ENCODE results near the gene HMGA1.
"Not testable (repeated sequence)": the region's sequence is repeated elsewhere in the genome, so short reads cannot be mapped to it uniquely, and the experiment has no call there.

Gene HMGA1

DNA sequence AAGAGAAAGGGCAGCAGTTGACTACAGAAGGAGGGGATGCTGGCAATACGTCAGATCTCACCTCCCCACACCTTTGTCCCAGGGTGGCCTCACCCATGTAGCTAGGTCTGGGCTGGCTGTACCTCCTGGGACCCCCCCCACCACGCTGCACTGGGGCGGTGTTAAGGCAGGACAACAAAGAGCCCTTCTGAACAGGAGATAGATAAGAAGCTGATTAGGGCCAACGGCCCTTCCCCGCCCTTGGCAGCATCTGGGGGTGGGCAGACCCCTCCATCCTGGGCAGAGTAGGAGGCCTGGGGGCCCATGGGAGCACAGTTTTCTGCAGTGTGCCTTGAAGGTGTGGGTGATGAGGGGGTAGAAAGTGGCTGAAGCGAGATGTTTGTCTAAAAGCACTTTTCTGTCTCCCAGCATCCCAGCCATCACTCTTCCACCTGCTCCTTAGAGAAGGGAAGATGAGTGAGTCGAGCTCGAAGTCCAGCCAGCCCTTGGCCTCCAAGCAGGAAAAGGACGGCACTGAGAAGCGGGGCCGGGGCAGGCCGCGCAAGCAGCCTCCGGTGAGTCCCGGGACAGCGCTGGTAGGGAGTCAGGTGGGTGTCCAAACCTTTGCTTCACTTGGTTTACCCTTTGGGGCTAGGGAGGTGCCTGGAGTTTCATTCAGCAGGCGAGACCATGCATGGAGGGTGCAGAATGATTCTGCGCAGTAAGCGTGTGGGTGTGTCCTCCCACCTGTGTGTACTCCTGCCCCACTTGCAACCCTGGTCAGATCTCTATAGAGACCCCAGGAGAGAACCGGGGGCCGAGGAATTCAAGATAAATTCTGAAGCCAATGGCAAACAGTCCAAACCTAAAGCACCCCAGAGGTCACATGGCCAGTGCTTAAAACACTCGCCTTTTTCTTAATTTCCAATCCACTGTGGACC, 3.9 kb downstream of the HMGA1 start:
- no peak for DNase-seq (ENCODE audit: low read depth)

DNA sequence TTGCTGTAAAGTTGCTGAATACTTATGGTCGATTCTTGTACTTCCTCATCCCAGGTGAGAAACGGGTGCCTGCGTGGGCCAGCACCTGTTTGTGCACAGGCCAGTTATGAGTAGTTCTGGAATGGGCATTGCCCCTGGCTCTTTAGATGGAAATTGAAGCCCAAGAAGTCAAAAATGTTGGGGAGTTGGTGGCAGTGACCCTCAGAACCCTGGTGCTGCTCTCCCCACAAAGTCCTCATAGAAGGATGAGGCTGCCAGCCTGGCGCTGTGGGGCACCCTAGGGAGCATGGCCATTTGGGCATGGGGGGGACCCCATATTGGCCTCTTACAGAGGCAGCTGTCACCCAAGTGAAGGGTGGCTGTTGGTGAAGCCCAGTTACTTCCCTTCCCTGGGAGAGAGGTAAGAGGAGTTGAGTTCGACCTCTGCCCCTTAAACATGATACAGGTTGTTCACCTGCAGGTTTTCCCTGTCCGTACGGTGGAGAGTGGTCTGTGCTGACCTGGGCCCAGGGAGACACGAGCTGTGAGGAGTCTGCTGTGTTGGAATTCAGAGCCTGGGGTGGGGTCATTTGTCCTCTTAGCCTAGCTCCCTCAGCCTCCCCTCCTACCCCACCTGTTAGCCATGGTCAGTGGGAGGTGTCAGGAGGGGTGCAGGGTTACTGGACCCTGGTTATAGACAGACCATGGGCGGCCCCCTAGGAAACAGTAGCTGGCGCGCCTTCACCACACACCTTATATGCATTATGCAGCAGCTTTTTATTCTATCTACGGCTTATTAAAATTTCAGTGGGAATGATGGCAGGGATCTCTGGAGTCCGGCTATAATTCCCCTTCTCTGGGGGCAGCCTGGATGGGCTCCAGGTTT, 4.9 kb downstream of the HMGA1 start:
- no peak for DNase-seq (ENCODE audit: low read depth)

DNA sequence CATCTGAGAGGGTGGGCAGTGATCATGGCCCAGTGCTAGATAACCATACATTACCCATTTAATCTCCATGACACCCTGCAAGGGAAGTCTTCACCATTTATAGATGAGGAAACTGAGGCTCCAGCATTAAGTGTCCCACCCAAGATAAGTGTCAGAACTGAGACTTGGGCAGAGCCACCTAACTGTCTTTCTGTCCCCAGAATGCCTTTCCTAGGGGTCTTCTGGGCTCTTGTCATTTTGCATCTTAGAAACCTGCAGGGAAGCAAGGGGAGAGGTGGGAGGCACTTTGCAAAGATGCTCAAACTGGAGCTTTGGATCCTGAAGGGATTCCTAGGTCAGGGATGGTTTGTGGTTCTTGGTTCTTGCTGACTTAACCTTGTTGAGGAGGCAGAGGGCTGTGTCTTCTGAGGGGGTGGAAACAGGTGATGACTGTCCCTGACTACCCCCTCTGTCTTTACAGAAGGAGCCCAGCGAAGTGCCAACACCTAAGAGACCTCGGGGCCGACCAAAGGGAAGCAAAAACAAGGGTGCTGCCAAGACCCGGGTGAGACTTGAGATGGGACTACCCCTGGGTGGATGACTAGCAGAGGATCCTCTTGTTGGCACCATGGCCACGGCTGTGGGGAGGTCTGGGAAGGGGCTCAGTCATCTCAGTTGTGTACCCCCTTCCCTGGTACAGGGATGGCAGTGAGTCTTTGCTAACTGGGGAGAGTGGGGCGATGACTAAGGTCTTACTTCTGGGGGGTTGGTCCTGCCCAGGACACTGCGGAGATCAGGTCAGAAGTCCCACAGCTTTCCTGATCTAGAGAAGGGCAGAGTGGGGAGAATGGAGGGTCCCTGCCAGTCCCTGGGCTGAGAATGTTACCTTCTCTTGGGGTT, 5.8 kb downstream of the HMGA1 start:
- DNase-seq (ENCODE audit: low read depth): no peak

DNA sequence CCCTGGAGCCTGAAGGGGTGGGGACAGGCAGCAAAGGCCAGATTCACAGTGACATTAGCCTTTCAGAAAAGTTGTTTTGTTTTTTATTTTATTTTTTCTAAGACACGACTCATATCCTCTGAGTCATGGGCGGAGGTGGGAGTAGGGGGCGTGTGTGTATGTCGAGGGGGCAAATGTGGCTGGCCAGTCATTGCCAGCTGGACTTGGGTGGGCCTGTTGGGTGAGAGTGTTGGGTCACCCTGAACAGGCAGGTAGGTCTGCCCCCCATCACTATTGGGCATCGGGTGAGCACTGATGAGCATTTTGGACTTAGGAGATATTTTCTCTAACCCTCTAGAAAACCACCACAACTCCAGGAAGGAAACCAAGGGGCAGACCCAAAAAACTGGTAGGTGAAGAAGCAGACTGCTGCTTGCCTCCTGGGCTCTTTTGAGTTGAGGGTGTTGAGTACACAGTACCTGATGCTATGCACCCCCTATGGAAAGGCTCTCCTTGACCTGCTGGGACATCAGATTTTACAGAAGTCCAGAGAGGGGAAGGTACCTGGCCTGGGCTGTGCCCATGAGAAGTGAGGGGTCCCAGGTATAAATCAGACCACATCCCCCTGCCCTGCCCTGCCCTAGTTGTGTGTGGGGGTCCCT, 6.6 kb downstream of the HMGA1 start:
- DNase-seq (ENCODE audit: low read depth): no peak

DNA sequence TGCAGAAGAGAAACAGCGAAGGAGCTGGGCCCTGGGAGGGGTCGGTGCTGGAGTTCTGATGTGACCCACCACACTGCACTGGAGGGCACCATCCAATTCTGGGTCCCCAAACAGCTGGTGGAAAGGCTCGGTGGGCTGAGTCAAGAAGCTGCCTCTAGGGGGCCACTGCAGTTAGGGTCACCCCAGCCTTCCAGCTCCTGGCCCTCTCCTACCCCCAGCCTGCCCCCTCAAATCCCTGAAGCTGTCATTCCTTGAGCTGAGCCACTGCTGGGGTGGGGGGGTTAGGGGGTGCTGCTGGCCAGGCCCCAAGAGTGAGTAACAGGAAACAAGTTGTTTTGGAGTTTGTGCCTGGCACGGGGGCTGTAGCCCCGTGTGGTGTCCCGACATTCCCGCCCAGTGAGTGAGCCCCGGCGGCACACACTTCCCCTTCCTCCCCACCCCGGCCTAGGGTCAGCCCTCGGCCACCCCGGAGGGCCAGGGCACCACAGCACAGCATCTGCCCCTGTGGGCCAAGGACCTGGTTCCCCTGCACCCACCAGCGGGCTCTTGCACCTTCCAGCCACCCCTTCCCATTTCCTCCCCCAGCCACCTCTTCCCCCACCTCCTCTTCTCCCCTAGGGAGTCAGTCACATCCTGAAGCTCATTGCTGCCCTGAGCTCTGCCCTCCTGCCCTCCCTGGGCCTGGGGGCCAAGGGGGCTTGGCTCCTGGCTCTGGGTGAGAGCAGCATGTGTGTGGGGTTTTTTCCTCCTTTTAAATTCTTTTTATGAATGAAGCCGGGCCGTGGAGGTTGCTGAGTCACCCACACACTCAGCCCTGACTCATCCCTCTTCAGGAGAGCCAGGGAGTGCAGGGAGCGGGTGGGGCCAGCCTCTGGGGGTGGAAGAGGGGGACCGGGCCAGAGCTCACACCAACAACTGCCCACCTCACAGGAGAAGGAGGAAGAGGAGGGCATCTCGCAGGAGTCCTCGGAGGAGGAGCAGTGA, 7.5 kb downstream of the HMGA1 start:
- no peak for DNase-seq (ENCODE audit: low read depth)

DNA sequence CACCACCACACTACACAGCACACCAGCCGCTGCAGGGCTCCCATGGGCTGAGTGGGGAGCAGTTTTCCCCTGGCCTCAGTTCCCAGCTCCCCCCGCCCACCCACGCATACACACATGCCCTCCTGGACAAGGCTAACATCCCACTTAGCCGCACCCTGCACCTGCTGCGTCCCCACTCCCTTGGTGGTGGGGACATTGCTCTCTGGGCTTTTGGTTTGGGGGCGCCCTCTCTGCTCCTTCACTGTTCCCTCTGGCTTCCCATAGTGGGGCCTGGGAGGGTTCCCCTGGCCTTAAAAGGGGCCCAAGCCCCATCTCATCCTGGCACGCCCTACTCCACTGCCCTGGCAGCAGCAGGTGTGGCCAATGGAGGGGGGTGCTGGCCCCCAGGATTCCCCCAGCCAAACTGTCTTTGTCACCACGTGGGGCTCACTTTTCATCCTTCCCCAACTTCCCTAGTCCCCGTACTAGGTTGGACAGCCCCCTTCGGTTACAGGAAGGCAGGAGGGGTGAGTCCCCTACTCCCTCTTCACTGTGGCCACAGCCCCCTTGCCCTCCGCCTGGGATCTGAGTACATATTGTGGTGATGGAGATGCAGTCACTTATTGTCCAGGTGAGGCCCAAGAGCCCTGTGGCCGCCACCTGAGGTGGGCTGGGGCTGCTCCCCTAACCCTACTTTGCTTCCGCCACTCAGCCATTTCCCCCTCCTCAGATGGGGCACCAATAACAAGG, 8.5 kb downstream of the HMGA1 start:
- not testable (repeated sequence) for DNase-seq (ENCODE audit: low read depth)

DNA sequence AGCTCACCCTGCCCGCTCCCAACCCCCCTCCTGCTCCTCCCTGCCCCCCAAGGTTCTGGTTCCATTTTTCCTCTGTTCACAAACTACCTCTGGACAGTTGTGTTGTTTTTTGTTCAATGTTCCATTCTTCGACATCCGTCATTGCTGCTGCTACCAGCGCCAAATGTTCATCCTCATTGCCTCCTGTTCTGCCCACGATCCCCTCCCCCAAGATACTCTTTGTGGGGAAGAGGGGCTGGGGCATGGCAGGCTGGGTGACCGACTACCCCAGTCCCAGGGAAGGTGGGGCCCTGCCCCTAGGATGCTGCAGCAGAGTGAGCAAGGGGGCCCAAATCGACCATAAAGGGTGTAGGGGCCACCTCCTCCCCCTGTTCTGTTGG, 9.1 kb downstream of the HMGA1 start:
- DNase-seq (ENCODE audit: low read depth): not testable (repeated sequence)

DNA sequence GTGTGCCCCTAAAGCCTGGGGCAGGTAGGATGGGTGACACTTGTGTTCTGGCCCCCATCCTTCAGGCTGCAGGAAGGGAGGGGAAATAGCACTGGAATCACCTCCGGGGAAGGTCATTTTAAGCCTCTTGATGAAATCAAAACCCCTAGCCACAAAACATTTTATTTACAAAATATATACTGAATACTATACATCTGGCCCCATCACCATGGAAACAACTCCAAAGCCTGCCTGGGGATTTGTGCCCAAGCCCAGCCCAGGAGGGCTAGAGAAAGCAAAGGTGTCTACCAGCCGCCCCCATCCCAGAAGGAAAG, 9.5 kb downstream of the HMGA1 start:
- DNase-seq (ENCODE audit: low read depth): no peak

DNA sequence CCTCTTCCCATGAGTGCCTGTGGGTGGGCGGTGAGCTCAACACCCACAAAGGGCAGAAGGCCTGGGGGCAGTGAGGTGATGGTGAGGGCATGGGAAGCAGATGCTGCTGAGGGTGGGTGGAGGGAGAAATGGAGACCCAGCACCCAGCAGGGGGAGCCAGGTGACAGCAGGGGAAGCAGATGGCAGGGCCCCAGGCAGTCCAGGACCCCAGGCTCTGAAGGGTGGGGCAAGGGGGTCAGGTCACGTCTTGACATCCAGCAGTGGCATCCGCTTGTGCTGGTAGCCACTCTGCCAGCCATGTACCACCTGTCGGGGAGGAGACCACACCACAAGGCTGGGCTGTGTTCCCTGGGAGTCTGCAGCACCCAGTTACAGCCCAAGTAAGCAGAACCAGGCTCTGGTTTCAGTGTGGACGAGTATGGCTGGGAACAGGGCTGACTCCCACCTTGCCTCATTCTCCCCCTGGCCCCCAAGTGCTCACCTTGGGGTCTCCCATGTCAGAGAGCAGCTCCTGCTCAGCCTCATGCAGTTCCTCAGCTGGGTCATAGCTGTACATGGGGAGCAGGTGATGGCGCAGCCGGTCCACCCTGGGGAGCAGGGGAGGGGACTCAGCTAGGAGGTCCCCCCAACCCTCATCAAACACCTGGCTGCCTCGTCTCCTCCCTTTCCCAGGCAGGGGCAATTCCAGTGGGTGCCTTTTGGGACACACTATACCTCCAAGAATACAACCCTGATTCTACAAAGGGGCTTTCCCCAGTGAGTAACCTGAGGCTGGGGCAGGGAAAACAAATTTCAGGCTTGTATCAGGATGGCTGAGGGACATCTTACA, 10.1 kb downstream of the HMGA1 start:
- no peak for DNase-seq (ENCODE audit: low read depth)

DNA sequence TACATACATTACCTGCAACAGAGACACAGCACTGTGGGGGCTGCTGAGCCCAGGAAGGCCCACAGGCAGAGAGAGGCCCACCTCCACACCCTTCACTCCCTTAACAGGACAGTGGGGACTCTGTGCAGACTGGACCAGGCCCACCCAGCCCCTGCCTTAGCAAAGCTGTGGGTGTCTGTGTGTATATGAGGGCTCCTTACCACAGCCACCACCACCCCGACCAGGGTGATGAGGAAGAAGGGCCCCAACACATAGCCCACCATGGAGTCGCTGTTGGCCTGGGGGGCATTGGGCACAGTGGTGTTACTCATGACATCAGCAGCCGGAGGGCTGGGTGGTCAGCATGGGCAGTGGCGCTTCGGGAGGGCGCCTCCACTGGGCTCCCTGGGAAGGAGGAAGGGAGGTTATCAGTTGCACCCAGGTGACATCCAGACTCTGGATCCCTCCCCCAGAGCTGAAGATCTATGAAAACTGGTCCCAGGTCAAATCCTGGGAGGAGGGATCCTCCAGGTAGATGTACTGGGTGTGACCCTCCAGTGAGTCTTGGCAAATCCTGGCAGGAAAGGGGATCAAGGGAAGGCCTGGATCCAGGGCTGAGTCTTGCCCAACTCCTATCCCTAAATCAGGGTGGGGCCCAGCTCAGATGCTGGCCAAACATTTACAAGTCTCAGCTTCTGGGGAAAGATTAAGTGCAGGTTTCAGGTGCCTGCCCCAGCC, 11.0 kb downstream of the HMGA1 start:
- DNase-seq (ENCODE audit: low read depth): no peak

DNA sequence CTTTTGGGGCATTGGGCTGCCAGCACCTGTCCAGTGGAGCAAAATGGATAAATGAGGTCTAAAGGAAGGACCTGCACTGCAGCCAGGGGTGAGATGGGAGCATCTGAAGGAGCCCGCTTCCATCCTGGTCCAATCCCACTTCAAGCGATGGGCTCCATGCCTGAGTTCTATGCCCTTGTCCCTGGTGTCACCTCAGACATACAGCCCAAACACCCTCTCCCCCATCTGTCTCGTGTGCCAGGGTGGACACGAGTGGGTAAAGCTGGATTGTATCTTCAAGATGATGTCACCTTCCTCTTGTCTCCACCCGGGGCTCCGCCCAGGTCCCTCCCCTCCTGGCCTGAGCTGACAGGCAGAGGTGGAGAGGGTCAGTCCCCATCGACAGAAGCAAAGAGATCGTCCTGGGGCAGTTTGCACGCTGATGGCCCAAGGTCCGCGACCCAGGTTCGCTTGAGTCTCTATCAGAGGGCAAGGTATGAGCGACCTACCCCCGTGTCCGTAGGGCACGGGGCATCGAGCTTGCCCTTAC, 11.6 kb downstream of the HMGA1 start:
- DNase-seq (ENCODE audit: low read depth): no peak

DNA sequence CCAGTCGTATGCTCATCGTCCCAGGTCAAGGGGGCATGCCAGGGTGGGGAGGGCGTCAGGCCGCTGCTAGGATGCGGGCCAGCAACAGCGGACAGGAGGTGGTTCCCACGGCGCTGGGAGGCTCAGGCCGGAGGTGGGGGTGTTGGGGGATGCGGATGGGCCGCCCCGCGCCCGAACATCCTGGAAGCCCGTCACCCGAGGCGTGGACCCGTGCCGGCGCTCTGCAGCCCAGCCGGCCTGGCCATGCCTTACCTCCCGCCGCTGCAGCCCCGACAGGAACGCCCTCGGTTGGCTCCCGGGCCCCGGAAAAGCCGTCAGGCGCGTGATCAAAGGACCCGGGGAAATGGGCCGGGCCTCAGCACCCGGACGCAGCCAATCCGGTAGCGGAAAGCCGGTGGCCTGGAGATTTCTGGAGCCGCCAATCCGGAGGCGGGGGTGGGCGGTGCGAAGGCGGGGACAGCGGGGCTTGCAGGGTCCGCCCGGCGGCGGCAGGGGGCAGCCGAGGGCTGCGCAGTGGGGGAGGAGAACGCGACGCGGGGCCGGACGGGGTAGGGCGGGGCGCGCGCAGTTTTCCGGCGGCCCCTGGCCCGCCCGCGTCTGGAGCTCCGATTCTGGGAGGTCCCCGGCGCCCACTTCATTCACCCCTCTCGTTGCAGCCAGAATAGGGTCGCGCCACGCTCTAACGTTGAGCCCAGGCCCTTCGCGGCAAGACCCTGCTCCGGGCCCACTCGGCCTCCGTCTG, 12.2 kb downstream of the HMGA1 start, which contains the start of gene SMIM29:
TSS of gene SMIM29 (minus strand) at position 280 of the 742 bp plus-strand sequence. CDS start 1,215 bp downstream, outside the sequence.
- peak; percentile 98 for DNase-seq (ENCODE audit: low read depth)

DNA sequence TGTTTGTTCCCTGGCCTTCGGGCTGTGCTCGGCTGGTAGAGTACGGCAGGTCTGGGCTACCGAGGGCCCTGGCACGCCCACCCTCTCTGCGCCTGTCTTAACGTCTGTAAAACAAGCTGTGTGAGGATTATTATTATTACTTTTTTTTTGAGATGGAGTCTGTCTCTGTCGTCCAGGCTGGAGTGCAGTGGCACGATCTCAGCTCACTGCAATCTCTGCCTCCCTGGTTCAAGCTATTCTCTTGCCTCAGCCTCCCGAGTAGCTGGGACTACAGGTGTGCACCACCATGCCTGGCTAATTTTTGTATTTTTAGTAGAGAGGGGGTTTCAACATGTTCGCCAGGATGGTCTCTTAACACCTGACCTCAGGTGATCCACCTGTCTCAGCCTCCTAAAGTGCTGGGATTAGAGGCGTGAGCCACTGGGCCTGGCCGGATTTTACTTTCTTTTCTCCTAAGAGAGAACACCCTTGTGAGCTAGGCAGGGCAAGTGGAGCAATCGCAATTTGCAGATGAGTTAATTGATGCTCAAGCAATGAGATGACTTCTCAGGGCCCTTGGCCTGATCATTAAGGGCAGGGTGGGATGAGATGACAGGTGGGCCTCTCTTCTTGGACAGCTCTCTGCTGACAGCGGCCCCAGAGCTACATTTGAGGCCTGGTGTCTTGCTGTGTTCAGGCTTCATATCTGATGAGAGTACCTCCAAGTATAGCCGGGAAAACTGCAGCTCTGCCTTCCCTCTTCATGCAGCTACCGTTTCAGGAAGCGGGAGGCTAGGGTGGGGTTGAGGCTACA, 13.0 kb downstream of the HMGA1 start:
- DNase-seq (ENCODE audit: low read depth): no peak

DNA sequence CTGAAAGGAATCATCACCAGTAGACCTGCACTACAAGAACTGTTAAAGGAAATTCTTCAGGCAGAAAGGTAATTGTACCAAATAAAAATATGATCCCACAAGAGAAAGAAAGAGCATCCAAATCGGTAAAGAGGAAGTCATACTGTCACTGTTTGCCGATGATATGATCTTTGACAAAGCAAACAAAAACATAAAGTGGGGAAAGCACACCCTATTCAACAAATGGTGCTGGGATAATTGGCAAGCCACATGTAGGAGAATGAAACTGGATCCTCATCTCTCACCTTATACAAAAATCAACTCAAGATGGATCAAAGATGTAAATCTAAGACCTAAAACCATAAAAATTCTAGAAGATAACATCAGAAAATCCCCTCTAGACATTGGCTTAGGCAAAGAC, 15.7 kb downstream of the HMGA1 start:
- not testable (repeated sequence) for DNase-seq (ENCODE audit: low read depth)

DNA sequence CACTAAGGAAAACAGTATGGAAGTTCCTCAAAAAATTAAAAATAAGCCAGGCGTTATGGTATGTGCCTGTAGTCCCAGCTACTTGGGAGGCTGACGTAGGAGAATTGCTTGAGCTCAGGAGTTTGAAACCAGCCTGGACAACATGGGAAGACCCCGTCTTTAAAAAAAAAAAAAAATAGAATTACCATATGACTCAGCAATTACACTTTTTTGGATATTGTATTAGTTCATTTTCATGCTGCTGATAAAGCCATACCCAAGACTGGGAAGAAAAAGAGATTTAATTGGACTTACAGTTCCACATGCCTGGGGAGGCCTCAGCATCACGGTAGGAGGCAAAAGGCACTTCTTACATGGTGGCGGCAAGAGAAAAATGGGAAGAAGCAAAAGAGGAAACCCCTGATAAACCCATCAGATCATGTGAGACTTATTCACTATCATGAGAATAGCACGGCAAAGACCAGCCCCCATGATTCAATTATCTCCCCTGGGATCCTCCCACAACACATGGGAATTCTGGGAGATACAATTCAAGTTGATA, 22.9 kb downstream of the HMGA1 start:
- DNase-seq (ENCODE audit: low read depth): no peak
